Left lung (tissue), 10 donors: ENCODE data around the gene ACER3. TPM values are rescaled to one million over a fixed set of nuclear protein-coding genes. Genes with fewer than 3 reads are reported as not detected.
"Not testable (repeated sequence)": the region's sequence is repeated elsewhere in the genome, so short reads cannot be mapped to it uniquely, and the experiment has no call there.

Experiments used
- ATAC-seq: fragments of 200-7000 bp; cut with Tn5 transposase; one replicate; pipeline ENCODE4 v1.9.1; 2020; ENCODE audit warnings: moderate library complexity
- DNase-seq, 4 donors: peaks; one replicate each; pipeline ENCODE4 v3.0.0-alpha.2; 2013 to 2020
- H3K27ac ChIP-seq, 2 donors: fragments of 200-600 bp; sonication (generic) in 1 of 2; one replicate each; pipeline versions ENCODE4 v1.5.0 to v1.8.0; 2020 to 2021
- H3K27me3 ChIP-seq, 2 donors: fragments of 200-600 bp; sonication (generic) in 1 of 2; one replicate each; pipeline versions ENCODE4 v1.5.0 to v1.8.0; 2020 to 2021
- H3K36me3 ChIP-seq, 2 donors: fragments of 200-600 bp; sonication (generic) in 1 of 2; one replicate each; pipeline versions ENCODE4 v1.5.0 to v1.8.0; 2020 to 2021
- H3K4me1 ChIP-seq, 2 donors: fragments of 200-600 bp; one replicate each; pipeline ENCODE4 v1.8.0; 2021
- H3K4me3 ChIP-seq, 2 donors: fragments of 200-600 bp; sonication (generic) in 1 of 2; one replicate each; pipeline versions ENCODE4 v1.5.0 to v1.8.0; 2020 to 2021; ENCODE audit warnings: mild to moderate bottlenecking in 1 of 2
- H3K9me3 ChIP-seq, 2 donors: fragments of 200-600 bp; sonication (generic) in 1 of 2; one replicate each; pipeline versions ENCODE4 v1.5.0 to v1.8.0; 2020 to 2021
- intact Hi-C, 2 donors: fragments of 100-400 bp; cut with DNase I; formaldehyde crosslinking; loops; one replicate each; pipeline versions ENCODE4 v1.11.2 to v1.14.2; 2022
- polyA plus RNA-seq, 6 donors: library from polyadenylated mRNA; unstranded; fragments of 120-200 nt; gene quantifications; one replicate each; pipeline ENCODE4 v1.2.1, GENCODE V29; 2013; ENCODE audit not compliant: insufficient read length in 6 of 6
- total RNA-seq, 2 donors: library from RNA; stranded (reverse); fragmentation: NEBNext Ultra II Directional; extraction: Animal tissue kit (Norgen Biotek cat#: 25700); gene quantifications; one replicate each; pipeline ENCODE4 v1.2.1, GENCODE V29; 2021
- TF ChIP-seq, protein P1 (sequence below), 2 donors: fragments of 200-600 bp; sonication (generic) in 1 of 2; IDR thresholded peaks; one replicate each; pipeline versions ENCODE4 v1.5.0 to v1.8.0; 2021; ENCODE audit warnings: antibody characterized with exemption in 2 of 2
- donor health status: DM: no; HTN: yes; CAD: no.
- donor health status: DM: no; HTN: no; CAD: no.

Gene ACER3
- total and polyA plus RNA-seq, 8 donors: 17.5 to 46.5 (median 24.6) TPM

DNA sequence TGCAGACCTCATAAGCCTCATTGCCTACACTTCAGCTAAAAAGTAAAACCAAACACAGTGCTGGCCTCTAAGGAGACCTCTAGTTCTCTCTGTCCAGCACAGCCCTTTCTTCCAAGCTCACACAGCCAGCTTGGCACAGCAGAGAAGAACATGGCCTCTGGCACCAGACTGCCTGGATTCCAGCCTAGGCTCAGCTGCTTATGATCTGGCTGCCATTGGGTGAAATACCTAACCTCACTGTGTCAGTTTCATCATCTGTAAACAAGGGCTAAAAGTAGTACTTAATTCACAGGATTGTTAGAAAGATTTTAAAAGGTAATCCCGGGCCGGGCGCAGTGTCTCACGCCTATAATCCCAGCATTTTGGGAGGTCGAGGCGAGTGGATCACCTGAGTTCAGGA, 9.9 kb upstream of the ACER3 start:
- Histone ChIP-seq H3K4me1 (peaks cover 0 to 12% of the 10 kb centered on the region in 2 donors), H3K36me3 (no peaks in the 10 kb centered on the region), H3K4me3 (no peak overlapping the region), H3K27ac (no peak overlapping the region), H3K27me3 (no peaks in the 10 kb centered on the region), H3K9me3 (no peaks in the 10 kb centered on the region)
- ATAC-seq (peak; percentile 30), DNase-seq (no peak)
- TF ChIP-seq, protein P1, sequence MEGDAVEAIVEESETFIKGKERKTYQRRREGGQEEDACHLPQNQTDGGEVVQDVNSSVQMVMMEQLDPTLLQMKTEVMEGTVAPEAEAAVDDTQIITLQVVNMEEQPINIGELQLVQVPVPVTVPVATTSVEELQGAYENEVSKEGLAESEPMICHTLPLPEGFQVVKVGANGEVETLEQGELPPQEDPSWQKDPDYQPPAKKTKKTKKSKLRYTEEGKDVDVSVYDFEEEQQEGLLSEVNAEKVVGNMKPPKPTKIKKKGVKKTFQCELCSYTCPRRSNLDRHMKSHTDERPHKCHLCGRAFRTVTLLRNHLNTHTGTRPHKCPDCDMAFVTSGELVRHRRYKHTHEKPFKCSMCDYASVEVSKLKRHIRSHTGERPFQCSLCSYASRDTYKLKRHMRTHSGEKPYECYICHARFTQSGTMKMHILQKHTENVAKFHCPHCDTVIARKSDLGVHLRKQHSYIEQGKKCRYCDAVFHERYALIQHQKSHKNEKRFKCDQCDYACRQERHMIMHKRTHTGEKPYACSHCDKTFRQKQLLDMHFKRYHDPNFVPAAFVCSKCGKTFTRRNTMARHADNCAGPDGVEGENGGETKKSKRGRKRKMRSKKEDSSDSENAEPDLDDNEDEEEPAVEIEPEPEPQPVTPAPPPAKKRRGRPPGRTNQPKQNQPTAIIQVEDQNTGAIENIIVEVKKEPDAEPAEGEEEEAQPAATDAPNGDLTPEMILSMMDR (IDR thresholded peaks at IDR 0.05): no peak
- intact Hi-C loops: no loop called here

DNA sequence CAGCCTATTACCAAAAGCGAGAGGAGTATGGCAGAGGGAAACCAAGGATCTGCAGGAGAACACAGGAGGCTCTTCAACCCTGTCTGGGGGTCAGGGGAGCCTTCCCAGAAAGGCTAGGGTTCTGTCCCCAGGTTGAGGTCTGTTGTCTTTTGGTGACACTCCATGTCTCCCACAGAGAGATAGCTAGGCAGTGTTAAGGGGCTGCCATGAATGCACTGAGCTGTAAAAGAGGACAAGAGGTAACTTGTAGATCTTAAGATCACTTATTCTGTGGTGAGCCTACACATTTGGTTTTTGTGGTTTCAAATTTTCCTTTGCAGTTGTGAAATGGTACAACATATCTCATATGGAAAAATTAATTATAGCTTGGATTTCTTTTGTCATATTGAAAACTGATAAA, 6.0 kb upstream of the ACER3 start:
- TF ChIP-seq, protein P1 (IDR thresholded peaks at IDR 0.05): no peak
- Histone ChIP-seq H3K27me3 (no peaks in the 10 kb centered on the region), H3K27ac (no peak overlapping the region), H3K4me1 (peaks cover 0 to 49% of the 10 kb centered on the region in 2 donors), H3K9me3 (no peaks in the 10 kb centered on the region), H3K4me3 (no peak overlapping the region), H3K36me3 (no peaks in the 10 kb centered on the region)
- intact Hi-C loops: no loop called here
- ATAC-seq: no peak
- DNase-seq: no peak

DNA sequence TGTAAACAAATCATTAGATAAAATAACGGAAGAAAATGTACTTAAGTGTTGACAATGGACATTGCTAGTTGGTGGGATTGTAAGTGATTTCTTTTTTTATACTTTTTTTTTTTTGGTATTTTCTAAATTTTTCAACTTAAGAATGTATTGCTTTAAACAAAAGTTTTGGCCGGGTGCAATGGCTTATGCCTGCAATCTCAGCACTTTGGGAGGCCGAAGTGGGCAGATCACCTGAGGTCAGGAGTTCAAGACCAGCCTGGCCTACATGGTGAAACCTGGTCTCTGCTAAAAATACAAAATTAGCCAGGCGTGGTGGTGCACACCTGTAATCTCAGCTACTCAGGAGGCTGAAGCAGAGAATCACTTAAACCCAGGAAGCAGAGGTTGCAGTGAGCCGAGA, 5.0 kb upstream of the ACER3 start:
- H3K27me3 ChIP-seq, H3K9me3 ChIP-seq, H3K4me3 ChIP-seq, ATAC-seq, H3K27ac ChIP-seq, intact Hi-C loops, H3K36me3 ChIP-seq, DNase-seq: not testable (repeated sequence)
- H3K4me1 ChIP-seq: peaks cover 0 to 57% of the 10 kb centered on the region in 2 donors

DNA sequence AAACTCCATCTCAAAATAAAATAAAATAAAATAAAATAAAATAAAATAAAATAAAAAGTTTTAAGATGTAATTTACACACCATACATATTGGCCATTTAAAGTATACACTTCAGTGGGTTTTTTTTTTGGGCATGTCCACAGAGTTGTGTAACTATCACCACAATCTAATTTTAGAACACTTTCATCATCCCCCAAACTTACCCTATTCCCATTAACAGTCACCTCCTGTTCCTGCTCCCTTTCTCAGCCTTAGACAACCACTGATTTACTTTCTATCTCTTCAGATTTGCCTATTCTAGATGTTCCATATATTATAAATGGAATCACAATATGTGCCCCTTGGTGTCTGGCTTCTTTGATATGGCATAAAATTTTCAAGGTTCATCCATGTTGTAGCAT, 4.6 kb upstream of the ACER3 start:
- ATAC-seq: no peak
- Histone ChIP-seq H3K9me3 (no peaks in the 10 kb centered on the region), H3K36me3 (no peaks in the 10 kb centered on the region), H3K27ac (peak overlapping the region in 1 of 2 donors; percentile 90), H3K4me3 (no peak overlapping the region), H3K4me1 (peaks cover 0 to 53% of the 10 kb centered on the region in 2 donors), H3K27me3 (no peaks in the 10 kb centered on the region)
- TF ChIP-seq, protein P1 (IDR thresholded peaks at IDR 0.05): no peak
- DNase-seq: no peak
- intact Hi-C loops: no loop called here

DNA sequence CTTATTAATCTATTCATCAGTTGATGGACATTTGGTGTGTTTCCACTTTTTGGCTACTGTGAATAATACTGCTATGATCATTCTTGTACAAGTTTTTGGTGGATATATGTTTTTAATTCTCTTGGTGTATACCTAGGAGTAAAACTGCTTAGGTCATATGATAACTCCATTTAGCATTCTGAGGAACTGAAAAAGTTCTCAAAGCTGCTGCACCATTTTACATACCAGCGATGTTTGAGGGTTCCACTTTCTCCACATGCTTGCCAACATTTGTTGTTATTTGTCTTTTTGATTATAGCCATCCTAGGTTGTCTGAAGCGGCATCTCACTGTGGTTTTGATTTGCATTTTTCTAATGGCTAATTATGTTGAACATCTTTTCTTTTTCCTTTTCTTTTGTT, 4.1 kb upstream of the ACER3 start:
- Histone ChIP-seq H3K9me3 (no peaks in the 10 kb centered on the region), H3K27ac (peak overlapping the region in 1 of 2 donors; percentile 90), H3K36me3 (no peaks in the 10 kb centered on the region), H3K27me3 (no peaks in the 10 kb centered on the region), H3K4me1 (peaks cover 0 to 57% of the 10 kb centered on the region in 2 donors), H3K4me3 (no peak overlapping the region)
- intact Hi-C loops: no loop called here
- TF ChIP-seq, protein P1 (IDR thresholded peaks at IDR 0.05): no peak
- DNase-seq: no peak
- no peak for ATAC-seq

DNA sequence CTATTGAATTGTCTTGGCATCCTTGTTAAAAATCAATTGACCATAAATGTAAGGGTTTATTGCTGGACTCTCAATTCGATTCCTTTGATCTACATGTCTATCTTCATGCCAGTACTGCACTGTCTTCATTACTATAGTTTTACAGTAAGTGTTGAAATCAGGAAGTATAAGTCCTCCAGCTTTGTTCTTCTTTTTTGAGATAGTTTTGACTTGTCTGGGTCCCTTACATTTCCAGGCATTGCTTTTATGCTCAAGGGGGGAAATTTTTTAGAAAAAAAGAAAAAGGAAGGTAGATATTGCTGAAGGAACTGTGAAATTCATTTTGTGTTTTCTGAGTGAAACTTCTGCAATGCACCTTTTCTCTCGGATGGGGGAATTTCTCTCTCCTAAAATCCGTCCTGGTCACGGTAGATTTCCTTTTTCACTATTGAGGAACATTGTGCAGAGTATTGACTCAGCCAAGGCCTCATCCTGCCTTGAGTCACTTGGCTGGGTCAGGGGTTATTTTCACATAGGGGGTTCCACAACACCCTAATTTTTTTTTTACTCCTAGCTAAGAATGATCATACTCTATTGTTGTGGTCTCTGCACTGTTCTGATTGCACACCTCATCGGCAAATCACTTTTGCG, 2.8 kb upstream of the ACER3 start:
- Histone ChIP-seq H3K9me3 (no peaks in the 10 kb centered on the region), H3K4me3 (no peak overlapping the region), H3K4me1 (peaks cover 0 to 70% of the 10 kb centered on the region in 2 donors), H3K36me3 (no peaks in the 10 kb centered on the region), H3K27me3 (no peaks in the 10 kb centered on the region), H3K27ac (peak overlapping the region in 1 of 2 donors; percentile 90)
- ATAC-seq (no peak), DNase-seq (no peak)
- TF ChIP-seq, protein P1 (IDR thresholded peaks at IDR 0.05): no peak
- intact Hi-C loops: no loop called here
